Activated T-helper 1 cell treated with anti-CD3 and anti-CD28 coated beads, Interleukin-12 subunit alpha, Interleukin-12 subunit beta, Interleukin-2, Interleukin-4 antibody, amounts not matched to agents 30 ng/mL and 10 ng/mL and 1 ng/mL, durations not matched to agents 14 hours and 24 hours and 36 hours (primary cell): ENCODE data around the gene KIF1A. TPM values are rescaled to one million over a fixed set of nuclear protein-coding genes. Genes with fewer than 3 reads are reported as not detected.

ENCODE experiments used
- DNase-seq: peaks from one replicate; pipeline ENCODE4 v3.0.0; 2021; ENCODE audit warnings: low spot score
- H3K27ac Mint-ChIP-seq: one replicate; pipeline ENCODE4 v1.8.0; 2021; ENCODE audit warnings: mild to moderate bottlenecking, mixed read lengths
- H3K27me3 Mint-ChIP-seq: one replicate; pipeline ENCODE4 v1.8.0; 2022; ENCODE audit warnings: mild to moderate bottlenecking, moderate library complexity, mixed read lengths; ENCODE audit not compliant: insufficient read depth
- H3K36me3 Mint-ChIP-seq: one replicate; pipeline ENCODE4 v1.8.0; 2021; ENCODE audit warnings: low read depth, mixed read lengths
- H3K4me1 Mint-ChIP-seq: one replicate; pipeline ENCODE4 v1.8.0; 2021; ENCODE audit warnings: low read depth, mixed read lengths
- H3K4me3 Mint-ChIP-seq: one replicate; pipeline ENCODE4 v1.8.0; 2021; ENCODE audit warnings: mild to moderate bottlenecking, moderate library complexity, mixed read lengths
- H3K9me3 Mint-ChIP-seq: one replicate; pipeline ENCODE4 v1.8.0; 2021; ENCODE audit warnings: mixed read lengths
- intact Hi-C: fragments of 100-400 bp; cut with micrococcal nuclease; formaldehyde crosslinking; loops from one replicate; pipeline ENCODE4 v1.15.1; 2024
- total RNA-seq: library from RNA; stranded (reverse); gene quantifications from 2 replicates; pipeline ENCODE4 v1.2.3, GENCODE V29; 2022

Gene KIF1A
- 0.66 and 0.83 TPM in 2 replicates for total RNA-seq

- Mint-ChIP-seq H3K4me3 (no peak within 1 kb of the TSS), H3K27me3 (peaks cover 50% of the 10 kb centered on the region)
Observed at GRCh38 chr2:240819858-240820606, at the start of gene KIF1A. TSS of gene KIF1A (minus strand) at chr2:240820219. CDS start at chr2:240797752, 22,467 bp downstream.

GRCh38 chr2:240869109-240869955 lies 49.3 kb upstream of the KIF1A start:
- intact Hi-C loops: no loop called here
- H3K4me3 Mint-ChIP-seq: no peak overlapping the region
- no peaks in the 10 kb centered on the region for H3K9me3 Mint-ChIP-seq

More at GRCh38 chr2:240819858-240820606, at the start of gene KIF1A:
- intact Hi-C loops: no loop called here
- no peak for DNase-seq
- Mint-ChIP-seq H3K27ac (no peak within 1 kb of the TSS), H3K36me3 (no peaks in the 10 kb centered on the region), H3K4me1 (no peaks in the 10 kb centered on the region), H3K9me3 (no peaks in the 10 kb centered on the region)

GRCh38 chr2:240868286-240869108 lies 48.5 kb upstream of the KIF1A start, which contains the start of gene AGXT:
TSS of gene AGXT (plus strand) at chr2:240868824. CDS start at chr2:240868866, 42 bp downstream.
- peaks cover 17% of the 10 kb centered on the region for H3K27me3 Mint-ChIP-seq
- H3K9me3 Mint-ChIP-seq: no peaks in the 10 kb centered on the region
- DNase-seq: no peak
- no peaks in the 10 kb centered on the region for H3K4me1 Mint-ChIP-seq
- H3K36me3 Mint-ChIP-seq: no peaks in the 10 kb centered on the region
- H3K4me3 Mint-ChIP-seq: no peak within 1 kb of the TSS
- intact Hi-C loops: no loop called here
- H3K27ac Mint-ChIP-seq: no peak within 1 kb of the TSS

More at GRCh38 chr2:240869109-240869955, 49.3 kb upstream of the KIF1A start:
- H3K27me3 Mint-ChIP-seq: peaks cover 12% of the 10 kb centered on the region
- DNase-seq: no peak
- no peak overlapping the region for H3K27ac Mint-ChIP-seq
- no peaks in the 10 kb centered on the region for H3K4me1 Mint-ChIP-seq
- no peaks in the 10 kb centered on the region for H3K36me3 Mint-ChIP-seq

- H3K4me1 Mint-ChIP-seq: no peaks in the 10 kb centered on the region
- intact Hi-C loops: no loop called here
- DNase-seq: no peak
- peaks cover 25% of the 10 kb centered on the region for H3K27me3 Mint-ChIP-seq
- no peaks in the 10 kb centered on the region for H3K9me3 Mint-ChIP-seq
- no peak overlapping the region for H3K27ac Mint-ChIP-seq
- no peaks in the 10 kb centered on the region for H3K36me3 Mint-ChIP-seq
- H3K4me3 Mint-ChIP-seq: no peak overlapping the region
Observed at GRCh38 chr2:240865391-240865790, 45.4 kb upstream of the KIF1A start.

- no peak overlapping the region for H3K4me3 Mint-ChIP-seq
- H3K27me3 Mint-ChIP-seq: peaks cover 28% of the 10 kb centered on the region
- H3K27ac Mint-ChIP-seq: no peak overlapping the region
- intact Hi-C loops: no loop called here
- DNase-seq: no peak
- no peaks in the 10 kb centered on the region for H3K9me3 Mint-ChIP-seq
- no peaks in the 10 kb centered on the region for H3K4me1 Mint-ChIP-seq
- H3K36me3 Mint-ChIP-seq: no peaks in the 10 kb centered on the region
Observed at GRCh38 chr2:240864475-240864874, 44.5 kb upstream of the KIF1A start.

GRCh38 chr2:240861547-240861946 lies 41.5 kb upstream of the KIF1A start:
- Mint-ChIP-seq H3K27ac (no peak overlapping the region), H3K4me3 (no peak overlapping the region), H3K36me3 (no peaks in the 10 kb centered on the region), H3K9me3 (no peaks in the 10 kb centered on the region), H3K27me3 (peaks cover 27% of the 10 kb centered on the region), H3K4me1 (no peaks in the 10 kb centered on the region)
- no peak for DNase-seq
- intact Hi-C loops: no loop called here

GRCh38 chr2:240858871-240859270 lies 38.9 kb upstream of the KIF1A start:
- peaks cover 12% of the 10 kb centered on the region for H3K9me3 Mint-ChIP-seq
- H3K27me3 Mint-ChIP-seq: peaks cover 15% of the 10 kb centered on the region
- intact Hi-C loops: no loop called here
- DNase-seq: no peak
- H3K4me3 Mint-ChIP-seq: no peak overlapping the region
- no peaks in the 10 kb centered on the region for H3K36me3 Mint-ChIP-seq
- no peak overlapping the region for H3K27ac Mint-ChIP-seq
- no peaks in the 10 kb centered on the region for H3K4me1 Mint-ChIP-seq

- Mint-ChIP-seq H3K4me3 (no peak overlapping the region), H3K4me1 (no peaks in the 10 kb centered on the region), H3K27ac (no peak overlapping the region), H3K36me3 (no peaks in the 10 kb centered on the region), H3K27me3 (peaks cover 9% of the 10 kb centered on the region), H3K9me3 (peaks cover 12% of the 10 kb centered on the region)
- no peak for DNase-seq
- intact Hi-C loops: no loop called here
Observed at GRCh38 chr2:240858321-240858720, 38.3 kb upstream of the KIF1A start.

GRCh38 chr2:240857039-240858008 lies 37.3 kb upstream of the KIF1A start:
- no peak overlapping the region for H3K27ac Mint-ChIP-seq
- H3K4me3 Mint-ChIP-seq: no peak overlapping the region
- no peaks in the 10 kb centered on the region for H3K36me3 Mint-ChIP-seq
- no peaks in the 10 kb centered on the region for H3K4me1 Mint-ChIP-seq
- no peak for DNase-seq
- peaks cover 12% of the 10 kb centered on the region for H3K9me3 Mint-ChIP-seq
- intact Hi-C loops: no loop called here
- peaks cover 6% of the 10 kb centered on the region for H3K27me3 Mint-ChIP-seq

GRCh38 chr2:240856151-240856980 lies 36.3 kb upstream of the KIF1A start:
- Mint-ChIP-seq H3K4me3 (no peak overlapping the region), H3K27me3 (peaks cover 6% of the 10 kb centered on the region), H3K36me3 (no peaks in the 10 kb centered on the region), H3K9me3 (peaks cover 12% of the 10 kb centered on the region), H3K27ac (no peak overlapping the region), H3K4me1 (no peaks in the 10 kb centered on the region)
- intact Hi-C loops: no loop called here
- DNase-seq: no peak

GRCh38 chr2:240855670-240856069 lies 35.7 kb upstream of the KIF1A start:
- Mint-ChIP-seq H3K4me1 (no peaks in the 10 kb centered on the region), H3K9me3 (peaks cover 12% of the 10 kb centered on the region), H3K4me3 (no peak overlapping the region), H3K36me3 (no peaks in the 10 kb centered on the region), H3K27me3 (peaks cover 3% of the 10 kb centered on the region), H3K27ac (no peak overlapping the region)
- DNase-seq: no peak
- intact Hi-C loops: no loop called here
